Adrenal gland (tissue), 12 donors: ENCODE results near the gene PNPO. TPM values are rescaled to one million over a fixed set of nuclear protein-coding genes. Genes with fewer than 3 reads are reported as not detected.

Experiments used
- DNase-seq, 7 donors: peaks; one replicate each; pipeline ENCODE4 v3.0.0-alpha.2; 2019 to 2020
- H3K27ac ChIP-seq, 5 donors: fragments of 200-600 bp; sonication (generic) in 4 of 5; 1 replicate in 3 of 5; 2 replicates in 2 of 5; pipeline versions ENCODE4 v1.5.1 to v1.8.0; 2016 to 2020; ENCODE audit warnings: mild to moderate bottlenecking in 1 of 5
- H3K27me3 ChIP-seq: fragments of 200-600 bp; 2 replicates; pipeline ENCODE4 v1.8.0; 2021
- H3K36me3 ChIP-seq, 2 donors: fragments of 200-600 bp; replicated peaks in 1 of 2; 1 replicate in 1 of 2; 2 replicates in 1 of 2; pipeline versions ENCODE4 v1.5.1 to v1.8.0; 2018 to 2022
- H3K4me1 ChIP-seq, 2 donors: fragments of 200-600 bp; replicated peaks in 1 of 2; 1 replicate in 1 of 2; 2 replicates in 1 of 2; pipeline versions ENCODE4 v1.5.1 to v1.8.0; 2018 to 2021
- H3K4me3 ChIP-seq, 4 donors: fragments of 200-600 bp; sonication (generic) in 3 of 4; one replicate each; pipeline ENCODE4 v1.5.1; 2016 to 2018
- H3K9me3 ChIP-seq, 3 donors: fragments of 200-600 bp; sonication (generic) in 1 of 3; replicated peaks in 1 of 3; 1 replicate in 2 of 3; 2 replicates in 1 of 3; pipeline versions ENCODE4 v1.5.1 to v1.8.0; 2016 to 2021
- CTCF ChIP-seq, 6 experiments: fragments of 450-650 bp in 4 of 6; fragments of 200-600 bp in 2 of 6; sonication (generic) in 1 of 6; IDR thresholded peaks; 1 replicate in 5 of 6; 2 replicates in 1 of 6; pipeline versions ENCODE4 v1.5.1 to v1.8.0; 2016 to 2021; ENCODE audit warnings: antibody characterized with exemption in 6 of 6, mild to moderate bottlenecking in 2 of 6, moderate library complexity in 1 of 6
- POLR2A ChIP-seq, 2 donors: fragments of 450-650 bp; IDR thresholded peaks; one replicate each; pipeline ENCODE4 v1.6.1; 2017; ENCODE audit warnings: antibody characterized with exemption in 2 of 2, mild to moderate bottlenecking in 2 of 2, moderate library complexity in 1 of 2
- WGBS, 4 donors: extraction: QIAGEN DNeasy Blood & Tissue Kit in 2 of 4; methylation state at CpG; one replicate each; pipeline versions ENCODE4 v1.1.5 to v1.1.7; 2013 to 2017; 5-methylcytosine and 5-hydroxymethylcytosine counted together
- intact Hi-C, 2 donors: fragments of 100-400 bp; cut with DNase I; formaldehyde crosslinking; loops; one replicate each; pipeline versions ENCODE4 v1.14.1 to v1.15.0; 2022 to 2023
- polyA plus RNA-seq, 3 donors: library from polyadenylated mRNA; stranded (reverse); fragments of 200-250 nt in 2 of 3; fragments of 350-450 nt in 1 of 3; fragmentation: Illumina TruSeq in 1 of 3; extraction: RNeasy Lipid Tissue Mini Kit (QIAGEN cat#74804) in 1 of 3; gene quantifications; one replicate each; pipeline ENCODE4 v1.2.3, GENCODE V29; 2013 to 2014
- total RNA-seq, 9 donors: library from RNA; depleted of rRNA in 4 of 9; stranded (reverse); fragments of >200 nt in 4 of 9; fragments of 120-200 nt in 1 of 9; fragmentation: NEBNext Ultra II Directional in 1 of 9; extraction: Animal tissue kit (Norgen Biotek cat#: 25700) in 1 of 9; gene quantifications; one replicate each; pipeline versions ENCODE4 v1.1.0 to v1.2.4, GENCODE V29; 2013 to 2023
- donor health status: healthy with polysubstance abuse.
- donor health status: Bipolar disorder and iron deficiency.
- donor health status: DM: yes; HTN: yes; CAD: no.
- donor health status: DM: no; HTN: no; CAD: no.
- donor health status: DM: no; HTN: no; CAD: no.
- donor health status: DM: yes; HTN: yes; CAD: no.

Gene PNPO
- total and polyA plus RNA-seq, 12 donors, result 19.7 to 91.5 (median 52.4) TPM

DNA sequence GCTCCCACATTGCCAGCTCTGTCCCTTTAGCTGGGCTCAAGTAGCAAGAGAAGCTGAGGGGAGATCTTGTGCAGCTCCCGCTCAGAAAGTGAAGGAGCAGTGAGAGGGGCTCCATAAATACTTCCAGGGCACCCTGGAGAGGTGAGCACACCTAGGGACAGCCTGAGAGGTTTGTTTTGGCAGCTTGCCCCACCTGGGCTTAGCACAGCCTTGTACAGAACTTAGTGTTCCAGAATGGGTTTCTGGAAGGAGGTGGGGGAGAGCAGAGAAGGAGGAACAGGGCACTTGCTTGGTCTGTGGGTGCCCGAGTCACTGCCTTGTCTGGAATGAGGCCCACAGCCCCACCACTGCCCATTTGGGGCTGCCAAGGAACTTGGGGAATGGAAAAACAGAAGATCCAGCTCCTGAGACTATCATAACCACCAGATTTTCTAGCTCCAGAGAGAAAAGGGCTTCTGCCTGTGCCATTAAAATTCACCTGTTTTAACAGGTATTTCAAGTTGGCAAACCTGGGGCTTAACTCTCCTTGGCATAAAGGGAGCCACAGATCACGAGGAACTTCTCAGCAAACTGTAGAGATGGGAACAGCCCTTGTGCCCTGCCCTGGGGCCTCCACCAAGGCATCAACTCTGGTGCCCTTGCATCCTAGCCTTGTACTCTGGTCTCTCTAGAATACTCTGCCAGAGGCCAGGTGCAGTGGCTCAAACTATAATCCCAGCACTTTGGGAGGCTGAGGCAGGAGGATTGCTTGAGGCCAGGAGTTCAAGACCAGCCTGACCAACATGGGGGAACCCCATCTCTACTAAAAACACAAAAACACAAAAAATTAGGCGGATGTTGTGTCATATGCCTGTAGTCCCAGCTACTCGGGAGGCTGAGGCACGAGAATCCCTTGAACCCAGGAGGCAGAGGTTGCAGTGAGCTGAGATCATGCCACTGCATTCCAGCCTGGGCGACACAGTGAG lies 14.4 kb downstream of the PNPO start:
- Histone ChIP-seq H3K36me3 (no peaks in the 10 kb centered on the region), H3K9me3 (no peaks in the 10 kb centered on the region), H3K27ac (no peak overlapping the region), H3K4me3 (no peak overlapping the region), H3K4me1 (no peaks in the 10 kb centered on the region), H3K27me3 (no peaks in the 10 kb centered on the region)
- intact Hi-C loops, result loop anchor here (5.0 to 10.0 kb wide), 2 partner anchors 53 to 59 kb away; no protein-coding TSS in a partner anchor
- 80 to 90% (median 87%) methylated on average over 6 to 7 of the region's 7 CpGs for WGBS, 4 donors
- TF ChIP-seq CTCF (IDR thresholded peaks at IDR 0.05) (no peak), POLR2A (IDR thresholded peaks at IDR 0.05) (no peak)
- DNase-seq, result no peak

GRCh38 chr17:47956791-47957590 lies 15.6 kb downstream of the PNPO start:
- DNase-seq, result no peak
- H3K4me1 ChIP-seq, result no peaks in the 10 kb centered on the region
- 43 to 88% (median 80%) methylated on average over 2 to 4 of the region's 4 CpGs for whole genome bisulfite sequencing, 4 donors
- intact Hi-C loops, result loop anchor here (5.0 to 10.0 kb wide), 2 partner anchors 55 to 58 kb away; no protein-coding TSS in a partner anchor
- no peaks in the 10 kb centered on the region for H3K27me3 ChIP-seq
- H3K9me3 ChIP-seq, result no peaks in the 10 kb centered on the region
- TF ChIP-seq POLR2A (IDR thresholded peaks at IDR 0.05), result no peak
- no peak for TF ChIP-seq CTCF (IDR thresholded peaks at IDR 0.05)
- H3K4me3 ChIP-seq, result no peak overlapping the region
- H3K36me3 ChIP-seq, result no peaks in the 10 kb centered on the region
- no peak overlapping the region for H3K27ac ChIP-seq

DNA sequence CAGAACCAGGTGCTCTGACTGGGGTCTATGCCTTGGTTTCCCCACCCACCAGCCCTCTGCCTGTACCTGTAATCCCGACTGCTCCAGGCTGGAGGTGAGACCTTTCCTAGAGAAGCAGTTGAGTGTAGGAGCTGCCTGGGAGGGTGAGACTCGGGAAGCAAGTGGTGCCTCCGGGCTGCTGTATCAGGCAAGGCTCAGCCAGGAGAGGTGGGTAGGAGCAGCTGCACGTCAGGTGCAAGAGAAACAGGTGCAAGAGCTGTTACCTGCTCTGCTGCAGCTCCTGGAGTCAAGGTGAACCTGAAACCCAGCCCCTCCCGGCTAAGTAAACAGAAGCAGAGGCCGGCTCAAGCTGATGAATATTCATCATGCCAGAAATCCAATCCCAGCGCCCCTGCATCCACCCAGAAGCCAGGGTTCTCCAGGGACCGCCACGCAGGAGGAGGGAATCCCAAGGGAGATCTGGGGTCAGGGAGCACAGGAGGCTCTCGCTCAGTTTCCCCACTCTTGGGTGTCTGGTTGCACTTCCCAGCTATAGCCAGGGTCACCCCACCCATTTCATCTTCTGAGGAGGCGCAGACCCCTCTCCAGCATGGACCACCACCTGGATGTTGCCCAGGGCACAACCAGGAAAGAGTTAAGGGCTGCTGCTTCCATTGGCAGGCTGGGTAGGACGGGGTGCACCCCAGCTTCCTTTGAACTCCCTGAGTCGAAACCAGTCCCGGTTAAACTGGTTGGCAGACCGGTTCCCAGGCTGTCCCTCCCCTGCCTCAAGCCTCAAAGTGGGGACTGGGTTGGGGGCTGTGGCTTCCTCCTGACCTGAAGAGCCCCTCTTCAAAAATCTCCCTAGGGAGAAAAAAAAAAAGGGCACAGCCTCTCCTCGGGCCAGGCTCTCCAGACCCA lies 16.5 kb downstream of the PNPO start, which contains the start of gene PRR15L:
Gene PRR15L (minus strand): TSS at position 293 of the 900 bp plus-strand sequence. CDS start 4,649 bp downstream, outside the sequence.
- no peaks in the 10 kb centered on the region for H3K9me3 ChIP-seq
- H3K27ac ChIP-seq, result no peak within 1 kb of the TSS
- TF ChIP-seq CTCF (IDR thresholded peaks at IDR 0.05) (no peak), POLR2A (IDR thresholded peaks at IDR 0.05) (no peak)
- intact Hi-C loops, result loop anchor here (5.0 to 10.0 kb wide), 2 partner anchors 56 to 57 kb away; no protein-coding TSS in a partner anchor
- no peak within 1 kb of the TSS for H3K4me3 ChIP-seq
- 56 to 72% (median 71%) methylated on average over 5 to 16 of the region's 16 CpGs for WGBS, 4 donors
- no peak for DNase-seq
- no peaks in the 10 kb centered on the region for H3K36me3 ChIP-seq
- H3K27me3 ChIP-seq, result no peaks in the 10 kb centered on the region
- H3K4me1 ChIP-seq, result no peaks in the 10 kb centered on the region
